HG03280 (cell line): ENCODE measurements around the gene JAKMIP1.

Experiments
- ATAC-seq: cut with Tn5 transposase; IDR thresholded peaks from one replicate; pipeline ENCODE4 v1.9.1; 2021; ENCODE audit warnings: mild to moderate bottlenecking, moderate library complexity; ENCODE audit not compliant: unreplicated experiment

JAKMIP1 gene

GRCh38 chr4:6204871-6205566, 4.7 kb upstream of the JAKMIP1 start:
- no peak for ATAC-seq

GRCh38 chr4:6204098-6204497, 3.7 kb upstream of the JAKMIP1 start:
- ATAC-seq: no peak

- ATAC-seq: no peak
These were observed 1.3 kb upstream of the JAKMIP1 start for GRCh38 chr4:6201580-6202091.

DNA sequence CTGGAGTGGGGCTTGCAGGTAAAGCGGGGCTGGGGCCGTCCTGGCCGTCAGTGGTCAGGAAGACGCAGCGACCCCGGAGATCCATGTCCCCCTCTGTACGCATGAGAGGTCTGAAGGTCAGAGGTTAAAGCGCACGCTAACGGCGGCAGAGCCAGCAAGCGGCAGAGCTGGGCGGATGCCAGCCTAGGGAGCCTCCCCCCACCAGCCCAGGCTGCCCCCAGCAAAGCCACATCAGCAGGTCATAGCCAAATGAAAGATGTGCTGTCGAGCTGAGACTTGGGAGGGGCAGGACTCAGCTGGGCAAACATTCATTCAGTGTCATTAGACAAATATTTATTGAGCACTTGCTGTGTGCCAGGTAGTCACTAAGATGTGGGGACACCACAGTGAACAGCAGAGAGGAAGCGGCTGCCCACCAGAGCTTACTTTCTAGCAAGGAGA, 593 bp upstream of the JAKMIP1 start:
- peak; percentile 28 for ATAC-seq

DNA sequence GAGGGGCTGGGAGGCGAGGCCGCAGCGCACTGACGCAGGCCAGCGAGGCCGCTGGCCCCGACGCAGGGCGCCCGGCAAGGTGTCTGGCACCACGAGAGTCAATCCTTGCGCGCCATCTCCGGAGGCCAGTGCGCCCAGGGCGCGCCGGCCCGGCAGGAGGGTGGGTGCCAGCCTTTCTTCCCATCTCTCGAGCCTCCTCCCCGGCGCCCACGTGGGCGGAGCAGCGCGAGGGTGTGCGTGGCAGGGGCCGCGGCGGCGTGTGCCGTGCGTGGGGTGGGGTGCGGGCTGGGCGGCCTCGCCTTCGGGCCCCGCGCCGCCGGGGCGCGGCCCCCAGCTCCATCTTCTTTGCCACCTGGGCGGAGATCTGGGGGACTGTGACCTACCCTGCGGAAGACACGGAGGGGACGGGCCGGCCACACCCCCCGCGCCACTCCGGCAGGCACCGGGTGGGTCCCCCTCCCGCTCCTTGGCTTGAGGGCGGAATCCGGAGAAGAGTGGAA, 877 bp downstream of the JAKMIP1 start:
- ATAC-seq: no peak

- no peak for ATAC-seq
These were observed 1.5 kb downstream of the JAKMIP1 start for GRCh38 chr4:6198768-6199421.

GRCh38 chr4:6198278-6198677, 2.1 kb downstream of the JAKMIP1 start:
- no peak for ATAC-seq

DNA sequence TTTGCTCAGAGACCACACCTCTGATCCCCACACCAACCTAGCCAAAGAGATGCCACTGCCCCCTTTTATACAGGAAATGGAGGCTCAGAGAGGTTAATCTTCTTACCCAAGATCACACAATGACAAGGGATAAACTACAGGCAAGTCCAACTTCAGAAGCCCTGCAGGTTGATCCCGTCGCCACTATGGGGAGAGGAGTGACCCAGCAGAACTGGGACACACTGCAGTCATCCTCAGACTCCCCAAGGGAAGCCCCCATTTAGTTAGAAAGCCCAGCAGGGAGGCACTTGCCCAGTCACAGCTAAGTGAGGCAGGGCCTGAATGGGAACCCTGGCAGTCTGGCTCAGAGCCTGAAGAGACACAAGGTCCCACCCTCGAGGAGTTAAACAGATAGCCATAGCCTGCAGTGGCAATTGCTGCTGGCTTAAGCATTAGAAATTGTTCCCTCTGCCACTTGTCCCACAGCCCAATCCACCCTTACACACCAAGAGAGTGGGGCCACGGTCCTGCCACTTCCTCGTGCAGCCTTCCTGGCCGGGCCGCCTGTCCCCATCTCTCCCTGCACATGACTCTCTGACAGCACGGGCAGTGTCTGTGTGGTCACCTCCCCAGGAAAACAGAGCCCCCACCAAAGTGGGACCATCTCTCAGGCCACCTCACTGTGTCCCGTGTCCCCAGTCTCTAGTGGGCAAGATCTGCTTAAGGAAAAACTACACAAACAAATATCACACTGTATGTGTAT, 2.7 kb downstream of the JAKMIP1 start:
- no peak for ATAC-seq

- ATAC-seq: no peak
These were observed 3.5 kb downstream of the JAKMIP1 start for GRCh38 chr4:6196871-6197270.

DNA sequence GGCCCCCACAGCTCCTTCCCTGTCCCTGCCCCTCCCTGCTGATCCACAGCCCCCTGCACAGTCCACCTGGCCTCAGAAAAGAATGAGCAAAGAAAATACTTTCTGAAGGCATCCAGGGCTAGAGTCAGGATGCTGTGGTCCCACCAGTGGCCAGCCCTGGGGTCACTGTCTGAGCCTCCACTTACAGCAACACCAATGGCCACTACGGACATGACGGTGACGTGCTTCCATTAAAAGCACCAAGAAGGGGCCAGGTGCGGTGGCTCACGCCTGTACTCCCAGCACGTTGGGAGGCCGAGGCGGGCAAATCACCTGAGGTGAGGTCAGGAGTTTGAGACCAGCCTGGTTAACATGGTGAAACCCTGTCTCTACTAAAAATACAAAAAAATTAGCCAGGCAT, 4.0 kb downstream of the JAKMIP1 start:
- no peak for ATAC-seq

- no peak for ATAC-seq
These were observed 4.6 kb downstream of the JAKMIP1 start for GRCh38 chr4:6195602-6196319.

DNA sequence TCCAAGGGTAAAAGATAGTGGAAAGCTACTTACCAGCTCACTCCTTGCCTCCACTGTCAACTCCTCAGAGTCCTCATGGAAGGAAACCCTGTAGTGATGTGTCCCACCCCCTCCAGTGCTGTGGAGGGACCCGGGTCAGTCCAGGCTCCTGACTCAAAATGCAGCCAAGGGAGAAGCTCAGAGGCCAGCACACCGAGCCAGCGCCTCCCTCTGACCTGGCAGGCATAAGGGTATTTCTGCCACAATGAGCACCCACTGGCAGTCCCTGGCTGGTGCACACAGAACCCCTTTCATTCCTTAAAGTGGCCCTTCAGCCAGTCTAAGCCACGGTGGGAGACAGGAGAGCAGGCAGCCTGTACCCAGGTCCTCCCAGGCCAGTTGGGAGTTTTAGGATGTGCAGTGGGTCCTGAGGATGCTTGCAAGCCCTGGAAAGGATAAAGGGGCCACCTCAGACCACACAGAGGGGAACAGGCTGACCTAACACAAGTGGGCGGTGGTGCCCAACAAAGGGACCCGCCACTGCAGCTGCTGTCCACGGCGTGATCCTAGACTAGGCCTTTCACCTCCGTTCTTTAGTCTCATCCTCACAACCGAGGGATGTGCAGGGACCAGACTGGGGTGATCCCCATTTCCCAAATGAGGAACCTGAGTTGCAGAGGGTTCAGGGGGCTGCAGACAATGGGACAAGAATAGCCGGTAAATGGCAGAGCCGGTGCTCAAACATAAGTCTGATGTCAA, 5.7 kb downstream of the JAKMIP1 start:
- no peak for ATAC-seq

- ATAC-seq: no peak
These were observed 7.0 kb downstream of the JAKMIP1 start for GRCh38 chr4:6193399-6193798.

DNA sequence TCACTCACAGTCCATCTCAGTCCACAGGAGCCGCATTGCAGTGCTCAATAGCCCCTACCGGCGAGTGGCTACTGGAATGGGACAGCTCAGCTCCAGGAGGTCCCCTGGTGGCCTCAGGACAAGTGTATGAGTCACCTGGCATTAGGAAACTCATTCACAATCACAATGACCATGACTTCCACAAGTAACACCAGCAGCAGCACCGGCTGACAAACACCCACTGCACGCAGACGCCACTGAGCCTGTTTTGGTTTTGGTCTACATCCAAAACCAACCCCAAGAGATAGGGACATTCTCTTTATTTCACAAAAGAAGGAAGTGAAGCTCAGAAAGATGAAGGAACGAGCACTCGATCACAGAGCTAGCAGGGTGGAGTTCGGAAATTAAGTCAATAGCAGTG, 8.1 kb downstream of the JAKMIP1 start:
- ATAC-seq: no peak

- no peak for ATAC-seq
These were observed 8.8 kb downstream of the JAKMIP1 start for GRCh38 chr4:6191448-6192130.

DNA sequence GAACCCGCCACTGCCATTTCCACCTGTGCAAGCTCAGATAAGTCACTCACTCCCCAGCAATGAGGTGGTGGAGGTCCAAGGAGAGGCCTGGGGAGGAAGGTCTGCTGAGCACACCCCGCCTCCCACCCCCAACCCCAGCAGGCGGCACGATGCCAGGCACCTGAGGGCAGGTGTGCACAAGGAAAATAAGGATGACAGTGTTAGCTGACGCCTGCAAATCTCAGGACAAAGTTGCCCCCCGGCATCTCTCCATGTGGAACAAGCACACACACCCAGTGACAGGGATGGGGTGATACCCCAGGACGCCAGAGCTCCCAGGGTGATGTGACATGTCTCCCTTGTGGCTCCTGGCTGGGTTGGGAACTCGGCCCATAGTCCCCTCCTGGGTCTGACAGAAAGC, 9.9 kb downstream of the JAKMIP1 start:
- ATAC-seq: no peak

- ATAC-seq: no peak
These were observed 10.8 kb downstream of the JAKMIP1 start for GRCh38 chr4:6189511-6189910.

DNA sequence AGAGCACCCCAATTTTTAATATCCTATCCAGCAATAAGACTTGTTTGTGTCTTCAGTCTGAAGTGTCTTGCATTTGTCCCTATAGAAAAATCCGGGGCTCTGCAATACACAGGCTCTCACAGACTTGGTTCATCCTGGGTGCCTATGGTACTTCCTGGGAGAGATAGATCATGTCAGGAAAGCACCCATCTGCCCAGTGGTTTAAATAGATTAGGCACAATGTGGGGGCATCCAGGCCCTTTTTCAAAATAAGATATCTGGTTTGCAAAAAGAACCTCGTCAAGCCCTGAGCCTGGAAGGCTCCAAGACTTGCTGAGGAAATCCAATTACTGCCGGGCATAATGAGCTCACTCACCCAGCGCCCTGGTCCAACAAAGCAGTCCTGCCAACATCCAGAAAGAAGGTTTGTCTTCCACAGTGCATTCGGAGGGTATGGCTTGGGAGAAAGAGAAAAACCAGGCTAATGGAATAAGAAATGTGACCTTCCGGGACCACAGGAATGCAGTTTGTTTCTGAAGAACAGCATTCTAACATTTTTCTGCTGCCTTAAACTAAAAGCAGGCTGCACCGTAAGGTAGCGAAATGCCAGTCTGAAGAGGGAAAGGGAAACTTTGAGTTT, 11.6 kb downstream of the JAKMIP1 start:
- no peak for ATAC-seq

DNA sequence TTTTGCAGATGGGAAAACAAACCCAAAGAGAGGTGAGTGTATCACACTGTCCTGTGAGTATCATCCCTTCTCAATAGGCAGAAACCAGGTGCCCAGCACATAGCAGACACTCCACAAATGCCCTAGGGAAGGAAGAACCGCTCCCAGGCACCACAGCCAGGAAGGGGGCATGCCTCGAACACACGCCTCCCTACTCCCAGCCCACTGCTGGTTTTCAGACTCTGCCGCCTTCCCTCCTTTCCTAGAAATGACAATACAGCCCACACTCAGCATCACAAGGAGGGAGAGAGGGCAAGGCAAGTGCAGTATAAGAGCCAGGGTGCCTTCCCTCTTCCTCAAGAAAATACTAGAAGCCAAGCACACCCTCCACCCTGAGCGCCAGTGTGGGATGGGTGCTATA, 16.2 kb downstream of the JAKMIP1 start:
- ATAC-seq: peak; percentile 0
